ENCODE measurements around the gene TMEM132A.

TMEM132A gene

GRCh38 chr11:60878245-60879101, 45.8 kb upstream of the TMEM132A start:
- Histone ChIP-seq H3K27ac (ENCODE audit: low read depth, low read length) (no peak overlapping the region), H4K8ac (ENCODE audit: low read depth, low read length) (no peak overlapping the region), H3K79me1 (ENCODE audit: low read length) (no peaks in the 10 kb centered on the region), H3K14ac (ENCODE audit: low read length) (no peak overlapping the region), H3K18ac (ENCODE audit: low read length) (no peak overlapping the region), H3K23ac (ENCODE audit: low read length) (no peak overlapping the region), H3K4me2 (ENCODE audit: low read length) (no peak overlapping the region), H4K91ac (ENCODE audit: low read depth, low read length) (no peak overlapping the region), H3K4me3 (ENCODE audit: low read depth, low read length) (no peak overlapping the region), H2BK12ac (ENCODE audit: low read length) (no peak overlapping the region), H3K4me1 (ENCODE audit: control insufficient read depth in 1 of 2, insufficient read depth in 2 of 2, low read length in 2 of 2) (no peaks in the 10 kb centered on the region), H3K9me3 (ENCODE audit: insufficient read depth, low read depth, low read length) (no peaks in the 10 kb centered on the region), H2BK5ac (ENCODE audit: low read depth, low read length, poor library complexity) (no peak overlapping the region), H2BK120ac (ENCODE audit: insufficient read depth, low read length, poor library complexity) (no peak overlapping the region), H2AFZ (ENCODE audit: insufficient read depth, low read length, poor library complexity) (no peak overlapping the region), H3K36me3 (ENCODE audit: control insufficient read depth in 1 of 2, insufficient read depth in 2 of 2, low read length in 2 of 2) (no peaks in the 10 kb centered on the region), H2AK5ac (ENCODE audit: low read length) (no peak overlapping the region), H3K4ac (ENCODE audit: low read depth, low read length) (no peak overlapping the region), H3K79me2 (ENCODE audit: control insufficient read depth, insufficient read depth, low read length, poor library complexity) (no peaks in the 10 kb centered on the region), H3K27me3 (ENCODE audit: insufficient read depth, low read length) (no peaks in the 10 kb centered on the region), H4K12ac (ENCODE audit: low read depth, low read length) (no peak overlapping the region), H3K9ac (ENCODE audit: low read length) (no peak overlapping the region)
- WGBS (ENCODE audit: extremely low coverage, insufficient coverage, insufficient read length) = no CpG with 5 or more reads among the region's 5 CpGs
- no peak for DNase-seq

GRCh38 chr11:60879104-60879503, 45.2 kb upstream of the TMEM132A start:
- no peak overlapping the region for H2BK120ac ChIP-seq (ENCODE audit: insufficient read depth, low read length, poor library complexity)
- H3K9me3 ChIP-seq (ENCODE audit: insufficient read depth, low read depth, low read length) = no peaks in the 10 kb centered on the region
- H3K79me1 ChIP-seq (ENCODE audit: low read length) = no peaks in the 10 kb centered on the region
- no peak overlapping the region for H3K27ac ChIP-seq (ENCODE audit: low read depth, low read length)
- no peak overlapping the region for H2AK5ac ChIP-seq (ENCODE audit: low read length)
- no peaks in the 10 kb centered on the region for H3K4me1 ChIP-seq (ENCODE audit: control insufficient read depth in 1 of 2, insufficient read depth in 2 of 2, low read length in 2 of 2)
- no peak overlapping the region for H3K4me3 ChIP-seq (ENCODE audit: low read depth, low read length)
- H2AFZ ChIP-seq (ENCODE audit: insufficient read depth, low read length, poor library complexity) = no peak overlapping the region
- no peak overlapping the region for H3K14ac ChIP-seq (ENCODE audit: low read length)
- H4K8ac ChIP-seq (ENCODE audit: low read depth, low read length) = no peak overlapping the region
- no peaks in the 10 kb centered on the region for H3K36me3 ChIP-seq (ENCODE audit: control insufficient read depth in 1 of 2, insufficient read depth in 2 of 2, low read length in 2 of 2)
- H4K12ac ChIP-seq (ENCODE audit: low read depth, low read length) = no peak overlapping the region
- no peak overlapping the region for H3K23ac ChIP-seq (ENCODE audit: low read length)
- no CpG with 5 or more reads among the region's 1 CpG for whole genome bisulfite sequencing (ENCODE audit: extremely low coverage, insufficient coverage, insufficient read length)
- H4K91ac ChIP-seq (ENCODE audit: low read depth, low read length) = no peak overlapping the region
- no peak overlapping the region for H3K4me2 ChIP-seq (ENCODE audit: low read length)
- no peak overlapping the region for H3K18ac ChIP-seq (ENCODE audit: low read length)
- DNase-seq = no peak
- H3K4ac ChIP-seq (ENCODE audit: low read depth, low read length) = no peak overlapping the region
- no peak overlapping the region for H3K9ac ChIP-seq (ENCODE audit: low read length)
- H3K27me3 ChIP-seq (ENCODE audit: insufficient read depth, low read length) = no peaks in the 10 kb centered on the region
- H3K79me2 ChIP-seq (ENCODE audit: control insufficient read depth, insufficient read depth, low read length, poor library complexity) = no peaks in the 10 kb centered on the region
- no peak overlapping the region for H2BK5ac ChIP-seq (ENCODE audit: low read depth, low read length, poor library complexity)
- no peak overlapping the region for H2BK12ac ChIP-seq (ENCODE audit: low read length)

- no peak for DNase-seq
- no peaks in the 10 kb centered on the region for H3K27me3 ChIP-seq (ENCODE audit: insufficient read depth, low read length)
- H3K4ac ChIP-seq (ENCODE audit: low read depth, low read length) = no peak overlapping the region
- no peak overlapping the region for H2AK5ac ChIP-seq (ENCODE audit: low read length)
- no peak overlapping the region for H2BK5ac ChIP-seq (ENCODE audit: low read depth, low read length, poor library complexity)
- WGBS (ENCODE audit: extremely low coverage, insufficient coverage, insufficient read length) = no CpG with 5 or more reads among the region's 5 CpGs
- H3K4me2 ChIP-seq (ENCODE audit: low read length) = no peak overlapping the region
- no peak overlapping the region for H3K27ac ChIP-seq (ENCODE audit: low read depth, low read length)
- no peak overlapping the region for H3K14ac ChIP-seq (ENCODE audit: low read length)
- H3K36me3 ChIP-seq (ENCODE audit: control insufficient read depth in 1 of 2, insufficient read depth in 2 of 2, low read length in 2 of 2) = no peaks in the 10 kb centered on the region
- no peaks in the 10 kb centered on the region for H3K79me2 ChIP-seq (ENCODE audit: control insufficient read depth, insufficient read depth, low read length, poor library complexity)
- H3K79me1 ChIP-seq (ENCODE audit: low read length) = no peaks in the 10 kb centered on the region
- no peak overlapping the region for H3K23ac ChIP-seq (ENCODE audit: low read length)
- H2BK12ac ChIP-seq (ENCODE audit: low read length) = no peak overlapping the region
- H4K12ac ChIP-seq (ENCODE audit: low read depth, low read length) = no peak overlapping the region
- H2BK120ac ChIP-seq (ENCODE audit: insufficient read depth, low read length, poor library complexity) = no peak overlapping the region
- no peak overlapping the region for H4K91ac ChIP-seq (ENCODE audit: low read depth, low read length)
- no peaks in the 10 kb centered on the region for H3K9me3 ChIP-seq (ENCODE audit: insufficient read depth, low read depth, low read length)
- no peak overlapping the region for H3K18ac ChIP-seq (ENCODE audit: low read length)
- no peaks in the 10 kb centered on the region for H3K4me1 ChIP-seq (ENCODE audit: control insufficient read depth in 1 of 2, insufficient read depth in 2 of 2, low read length in 2 of 2)
- no peak overlapping the region for H3K4me3 ChIP-seq (ENCODE audit: low read depth, low read length)
- no peak overlapping the region for H2AFZ ChIP-seq (ENCODE audit: insufficient read depth, low read length, poor library complexity)
- H3K9ac ChIP-seq (ENCODE audit: low read length) = no peak overlapping the region
- H4K8ac ChIP-seq (ENCODE audit: low read depth, low read length) = no peak overlapping the region
These were observed 44.2 kb upstream of the TMEM132A start for GRCh38 chr11:60879971-60880588.

- WGBS (ENCODE audit: extremely low coverage, insufficient coverage, insufficient read length) = no CpG with 5 or more reads among the region's 8 CpGs
- no peak overlapping the region for H2BK12ac ChIP-seq (ENCODE audit: low read length)
- no peak overlapping the region for H4K12ac ChIP-seq (ENCODE audit: low read depth, low read length)
- no peak overlapping the region for H3K4ac ChIP-seq (ENCODE audit: low read depth, low read length)
- H3K9me3 ChIP-seq (ENCODE audit: insufficient read depth, low read depth, low read length) = no peaks in the 10 kb centered on the region
- no peak overlapping the region for H3K4me2 ChIP-seq (ENCODE audit: low read length)
- no peak overlapping the region for H3K14ac ChIP-seq (ENCODE audit: low read length)
- H3K36me3 ChIP-seq (ENCODE audit: control insufficient read depth in 1 of 2, insufficient read depth in 2 of 2, low read length in 2 of 2) = no peaks in the 10 kb centered on the region
- no peak overlapping the region for H4K91ac ChIP-seq (ENCODE audit: low read depth, low read length)
- no peak overlapping the region for H3K27ac ChIP-seq (ENCODE audit: low read depth, low read length)
- no peaks in the 10 kb centered on the region for H3K79me1 ChIP-seq (ENCODE audit: low read length)
- no peak overlapping the region for H2AFZ ChIP-seq (ENCODE audit: insufficient read depth, low read length, poor library complexity)
- no peak for DNase-seq
- no peak overlapping the region for H3K23ac ChIP-seq (ENCODE audit: low read length)
- no peak overlapping the region for H2BK120ac ChIP-seq (ENCODE audit: insufficient read depth, low read length, poor library complexity)
- no peak overlapping the region for H3K4me3 ChIP-seq (ENCODE audit: low read depth, low read length)
- no peaks in the 10 kb centered on the region for H3K79me2 ChIP-seq (ENCODE audit: control insufficient read depth, insufficient read depth, low read length, poor library complexity)
- H4K8ac ChIP-seq (ENCODE audit: low read depth, low read length) = no peak overlapping the region
- H3K27me3 ChIP-seq (ENCODE audit: insufficient read depth, low read length) = no peaks in the 10 kb centered on the region
- no peak overlapping the region for H3K9ac ChIP-seq (ENCODE audit: low read length)
- no peaks in the 10 kb centered on the region for H3K4me1 ChIP-seq (ENCODE audit: control insufficient read depth in 1 of 2, insufficient read depth in 2 of 2, low read length in 2 of 2)
- no peak overlapping the region for H2BK5ac ChIP-seq (ENCODE audit: low read depth, low read length, poor library complexity)
- no peak overlapping the region for H3K18ac ChIP-seq (ENCODE audit: low read length)
- H2AK5ac ChIP-seq (ENCODE audit: low read length) = no peak overlapping the region
These were observed 43.5 kb upstream of the TMEM132A start for GRCh38 chr11:60880643-60881282.

Data from trophoblast cell (in vitro differentiated cells and primary cell).